Uterus (tissue), 4 donors: ENCODE data around the gene KCNH2. TPM values are rescaled to one million over a fixed set of nuclear protein-coding genes. Genes with fewer than 3 reads are reported as not detected.
A peak's percentile ranks its signal among the peaks of the same experiment; 100 is the strongest.

Experiments
- DNase-seq, 2 donors: peaks; one replicate each; pipeline ENCODE4 v3.0.0-alpha.2; 2019 to 2020
- H3K27ac ChIP-seq, 2 donors: fragments of 200-600 bp; sonication (generic); 1 replicate in 1 of 2; 2 replicates in 1 of 2; pipeline ENCODE4 v1.5.1; 2016 to 2018
- H3K27me3 ChIP-seq, 2 donors: fragments of 200-600 bp; sonication (generic); one replicate each; pipeline ENCODE4 v1.5.1; 2018 to 2019; ENCODE audit warnings: control low read depth in 1 of 2
- H3K36me3 ChIP-seq, 2 donors: fragments of 200-600 bp; sonication (generic); one replicate each; pipeline ENCODE4 v1.5.1; 2019; ENCODE audit warnings: control low read depth in 1 of 2
- H3K4me1 ChIP-seq, 2 donors: fragments of 200-600 bp; sonication (generic); one replicate each; pipeline ENCODE4 v1.5.1; 2018 to 2019; ENCODE audit warnings: control low read depth in 1 of 2
- H3K4me3 ChIP-seq, 2 donors: fragments of 200-600 bp; sonication (generic); 1 replicate in 1 of 2; 2 replicates in 1 of 2; pipeline ENCODE4 v1.5.1; 2018 to 2019; ENCODE audit warnings: mild to moderate bottlenecking in 1 of 2
- H3K9me3 ChIP-seq, 2 donors: fragments of 200-600 bp; sonication (generic); one replicate each; pipeline ENCODE4 v1.5.1; 2019; ENCODE audit warnings: control low read depth in 1 of 2
- CTCF ChIP-seq, 4 experiments: fragments of 200-600 bp in 2 of 4; fragments of 450-650 bp in 2 of 4; sonication (generic) in 2 of 4; IDR thresholded peaks; one replicate each; pipeline ENCODE4 v1.5.1; 2016 to 2019; ENCODE audit warnings: antibody characterized with exemption in 4 of 4, mild to moderate bottlenecking in 2 of 4, moderate library complexity in 1 of 4
- POLR2A ChIP-seq, 2 donors: fragments of 450-650 bp; IDR thresholded peaks; one replicate each; pipeline ENCODE4 v1.6.1; 2016; ENCODE audit warnings: antibody characterized with exemption in 2 of 2, mild to moderate bottlenecking in 1 of 2, moderate library complexity in 1 of 2
- intact Hi-C: fragments of 100-400 bp; cut with DNase I; formaldehyde crosslinking; loops from one replicate; pipeline ENCODE4 v1.15.1; 2023; ENCODE audit warnings: low total_unique reads
- total RNA-seq, 4 donors: library from RNA; depleted of rRNA in 3 of 4; stranded (reverse); fragments of >200 nt in 3 of 4; gene quantifications; one replicate each; pipeline versions ENCODE4 v1.1.0 to v1.2.4, GENCODE V29; 2014 to 2023
- donor health status: DM: yes; HTN: yes; CAD: no.

The KCNH2 gene
- total RNA-seq, 4 donors from 2014 or later = 9.1 to 51.0 (median 22.8) TPM

GRCh38 chr7:150942591-150943452, 35.3 kb downstream of the KCNH2 start:
- H3K27me3 ChIP-seq = no peaks in the 10 kb centered on the region
- peaks cover 0 to 5% of the 10 kb centered on the region in 2 donors for H3K4me1 ChIP-seq
- DNase-seq = no peak
- intact Hi-C loops = no loop called here
- no peaks in the 10 kb centered on the region for H3K9me3 ChIP-seq
- H3K4me3 ChIP-seq = no peak overlapping the region
- no peaks in the 10 kb centered on the region for H3K36me3 ChIP-seq
- H3K27ac ChIP-seq = no peak overlapping the region
- TF ChIP-seq POLR2A (IDR thresholded peaks at IDR 0.05) = no peak

- Histone ChIP-seq H3K27me3 (no peaks in the 10 kb centered on the region), H3K9me3 (no peaks in the 10 kb centered on the region), H3K27ac (no peak overlapping the region), H3K4me3 (no peak overlapping the region), H3K4me1 (peaks cover 0 to 7% of the 10 kb centered on the region in 2 donors), H3K36me3 (no peaks in the 10 kb centered on the region)
- TF ChIP-seq CTCF (IDR thresholded peaks at IDR 0.05) (no peak), POLR2A (IDR thresholded peaks at IDR 0.05) (no peak)
- peak in 1 of 2 donors; percentile 35 for DNase-seq
- intact Hi-C loops = no loop called here
These were observed 36.0 kb downstream of the KCNH2 start for GRCh38 chr7:150942001-150942590.

DNA sequence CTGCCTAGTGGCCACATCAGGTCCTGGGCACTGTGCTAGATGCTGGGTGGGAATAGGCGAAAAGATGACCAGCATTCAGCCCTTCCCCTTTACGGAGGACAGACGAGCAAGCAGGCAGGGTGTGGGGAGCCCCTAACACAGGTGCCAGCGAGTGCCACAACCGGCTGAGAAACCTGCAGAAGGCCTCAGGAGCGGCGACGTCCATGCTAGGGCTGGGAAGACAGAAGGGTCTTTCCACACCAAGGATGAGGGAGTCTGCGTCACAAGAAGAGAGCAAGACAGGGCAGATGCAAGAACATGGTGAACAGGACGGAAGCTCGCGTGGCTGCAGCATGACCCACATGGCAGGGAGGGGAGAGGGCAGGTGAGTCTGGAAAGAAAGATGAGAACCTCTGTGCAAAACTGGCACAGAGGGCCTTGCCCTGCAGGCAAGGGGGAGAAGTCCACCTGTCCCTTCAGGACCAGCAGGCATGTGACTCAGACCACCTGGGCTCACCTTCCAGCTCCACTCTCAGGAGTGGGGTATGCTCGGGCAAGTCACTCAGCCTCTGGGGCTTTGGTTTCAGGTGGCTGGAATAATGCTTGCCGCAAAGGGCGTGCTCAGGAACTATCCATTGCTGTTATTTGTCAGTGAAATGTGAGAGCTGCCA, 36.6 kb downstream of the KCNH2 start:
- Histone ChIP-seq H3K27me3 (no peaks in the 10 kb centered on the region), H3K4me3 (no peak overlapping the region), H3K4me1 (peaks cover 0 to 7% of the 10 kb centered on the region in 2 donors), H3K36me3 (no peaks in the 10 kb centered on the region), H3K9me3 (no peaks in the 10 kb centered on the region), H3K27ac (no peak overlapping the region)
- intact Hi-C loops = no loop called here
- TF ChIP-seq POLR2A (IDR thresholded peaks at IDR 0.05) (no peak), CTCF (IDR thresholded peaks at IDR 0.05) (no peak)
- no peak for DNase-seq

DNA sequence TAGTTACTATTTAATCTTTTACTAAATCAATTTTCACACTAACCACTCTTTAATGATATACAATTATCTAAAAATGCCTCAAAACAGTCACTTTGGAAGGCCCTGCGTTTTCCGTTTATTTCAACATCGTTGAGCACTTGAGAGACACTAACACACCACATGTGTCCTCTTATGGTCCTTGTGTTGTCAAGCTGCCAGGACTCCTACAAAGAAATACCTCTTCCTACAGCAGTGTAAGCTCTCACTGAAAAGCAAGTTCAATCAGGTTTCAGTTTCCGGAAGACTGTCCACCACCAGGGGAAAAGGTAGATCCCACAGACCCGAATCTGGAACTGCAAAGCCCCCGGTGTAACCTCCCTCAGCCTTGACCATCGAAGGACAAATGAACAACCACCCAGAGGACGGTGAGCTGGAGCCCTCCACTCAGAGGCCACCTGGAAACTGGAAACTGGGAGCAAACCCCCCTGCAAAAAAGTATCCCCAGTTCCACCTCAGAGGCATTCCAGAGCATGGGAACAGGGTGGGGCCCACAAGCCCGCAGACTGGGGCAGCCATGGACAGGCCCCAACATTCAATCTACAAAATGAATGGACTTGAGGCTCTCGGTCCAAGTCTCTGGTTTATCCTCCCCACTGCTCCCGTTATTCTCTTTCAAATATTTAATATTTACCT, 37.6 kb downstream of the KCNH2 start:
- H3K36me3 ChIP-seq = no peaks in the 10 kb centered on the region
- H3K4me1 ChIP-seq = peaks cover 0 to 7% of the 10 kb centered on the region in 2 donors
- no peak for DNase-seq
- H3K4me3 ChIP-seq = no peak overlapping the region
- no peak overlapping the region for H3K27ac ChIP-seq
- TF ChIP-seq POLR2A (IDR thresholded peaks at IDR 0.05) (no peak), CTCF (IDR thresholded peaks at IDR 0.05) (no peak)
- no peaks in the 10 kb centered on the region for H3K27me3 ChIP-seq
- intact Hi-C loops = no loop called here
- H3K9me3 ChIP-seq = no peaks in the 10 kb centered on the region

GRCh38 chr7:150939466-150939865, 38.7 kb downstream of the KCNH2 start:
- no peak for DNase-seq
- Histone ChIP-seq H3K4me1 (peaks cover 0 to 7% of the 10 kb centered on the region in 2 donors), H3K36me3 (no peaks in the 10 kb centered on the region), H3K4me3 (no peak overlapping the region), H3K9me3 (no peaks in the 10 kb centered on the region), H3K27ac (no peak overlapping the region), H3K27me3 (no peaks in the 10 kb centered on the region)
- TF ChIP-seq CTCF (IDR thresholded peaks at IDR 0.05) (no peak), POLR2A (IDR thresholded peaks at IDR 0.05) (no peak)
- intact Hi-C loops = no loop called here
